H1 (cell line): Measurements from ENCODE around the gene C1orf52. TPM values are rescaled to one million over a fixed set of nuclear protein-coding genes. Genes with fewer than 3 reads are reported as not detected.

Experiments used
- CTCF ChIA-PET: fragments of 300-600 bp; sonication (Branson Sonifier 250); formaldehyde crosslinking; loops from one replicate; lab custom pipeline; 2021; ENCODE audit not compliant: partially characterized antibody; lab: Charles Lee
- POLR2A ChIA-PET: fragments of 300-600 bp; sonication (Branson Sonifier 250); formaldehyde crosslinking; loops from one replicate; lab custom pipeline; 2021; ENCODE audit warnings: inconsistent platforms; ENCODE audit not compliant: partially characterized antibody; lab: Charles Lee
- DNase-seq, 2 experiments: peaks; one replicate each; pipeline versions ENCODE4 v3.0.0 to v3.0.0-alpha.2; 2010 to 2022; ENCODE audit warnings: low spot score in 2 of 2, low read depth in 1 of 2, mixed read lengths in 1 of 2
- FAIRE-seq: peaks from 2 replicates; lab custom pipeline; 2011; peaks lifted over from hg19 to GRCh38; lab: Jason Lieb, UNC
- H2AFZ ChIP-seq: 2 replicates; pipeline ENCODE4 v1.8.1; 2012; ENCODE audit warnings: low read length, inconsistent platforms
- H2AK5ac ChIP-seq: 2 replicates; pipeline ENCODE4 v1.6.1; 2013; ENCODE audit warnings: low read depth, low read length
- H2BK120ac ChIP-seq: replicated peaks from 2 replicates; pipeline ENCODE3; 2013; ENCODE audit warnings: low read depth, low read length, inconsistent platforms
- H2BK12ac ChIP-seq: 2 replicates; pipeline ENCODE4 v1.6.1; 2013; ENCODE audit warnings: low read depth, low read length
- H2BK15ac ChIP-seq: 2 replicates; pipeline ENCODE4 v1.6.1; 2013; ENCODE audit warnings: low read length
- H2BK20ac ChIP-seq: 2 replicates; pipeline ENCODE4 v1.6.1; 2013; ENCODE audit warnings: low read length
- H2BK5ac ChIP-seq: 2 replicates; pipeline ENCODE4 v1.6.1; 2013; ENCODE audit warnings: low read depth, low read length
- H3K14ac ChIP-seq: 2 replicates; pipeline ENCODE4 v1.6.1; 2013; ENCODE audit warnings: inconsistent platforms; ENCODE audit not compliant: insufficient read length
- H3K18ac ChIP-seq: 2 replicates; pipeline ENCODE4 v1.6.1; 2013; ENCODE audit warnings: low read length; ENCODE audit errors: extremely low read depth
- H3K23ac ChIP-seq: 2 replicates; pipeline ENCODE4 v1.6.1; 2013; ENCODE audit warnings: inconsistent platforms; ENCODE audit not compliant: insufficient read length
- H3K23me2 ChIP-seq: 2 replicates; pipeline ENCODE4 v1.6.1; 2013; ENCODE audit warnings: low read depth, low read length
- H3K27ac ChIP-seq: 2 replicates; pipeline ENCODE4 v1.6.1; 2011; ENCODE audit warnings: low read depth, low read length, inconsistent platforms
- H3K27me3 ChIP-seq, 4 experiments: replicated peaks in 1 of 4; 1 replicate in 1 of 4; 2 replicates in 3 of 4; pipeline versions ENCODE4 v1.6.1 to v1.8.1; 2011 to 2013; ENCODE audit warnings: low read length in 3 of 4, mild to moderate bottlenecking in 3 of 4, inconsistent platforms in 2 of 4, mixed read lengths in 2 of 4, moderate library complexity in 1 of 4; ENCODE audit not compliant: control insufficient read depth in 3 of 4, insufficient read depth in 3 of 4; ENCODE audit errors: extremely low read depth in 1 of 4
- H3K36me3 ChIP-seq, 4 experiments: 2 replicates each; pipeline versions ENCODE4 v1.6.1 to v1.8.1; 2011 to 2013; ENCODE audit warnings: mild to moderate bottlenecking in 4 of 4, low read length in 3 of 4, moderate library complexity in 2 of 4, control low read depth in 1 of 4, inconsistent platforms in 1 of 4; ENCODE audit not compliant: insufficient read depth in 4 of 4, control insufficient read depth in 2 of 4
- H3K4ac ChIP-seq: replicated peaks from 2 replicates; pipeline ENCODE3; 2013; ENCODE audit warnings: low read length, low read depth, mixed read lengths, inconsistent platforms; ENCODE audit not compliant: insufficient read length
- H3K4me1 ChIP-seq, 4 experiments: replicated peaks in 1 of 4; 1 replicate in 1 of 4; 2 replicates in 3 of 4; pipeline versions ENCODE4 v1.6.1 to v1.8.1; 2011 to 2013; ENCODE audit warnings: low read length in 3 of 4, inconsistent platforms in 2 of 4, mixed read lengths in 1 of 4; ENCODE audit not compliant: insufficient read depth in 4 of 4, control insufficient read depth in 3 of 4
- H3K4me2 ChIP-seq, 2 experiments: 2 replicates each; pipeline versions ENCODE4 v1.6.1 to v1.8.1; 2011 to 2013; ENCODE audit warnings: low read depth in 2 of 2, low read length in 2 of 2, control low read depth in 1 of 2, inconsistent platforms in 1 of 2, mild to moderate bottlenecking in 1 of 2; ENCODE audit not compliant: insufficient read depth in 1 of 2
- H3K4me3 ChIP-seq, 4 experiments: fragments of 200-600, 300-600 bp in 1 of 4; sonication (generic), shearing (Covaris generic), sonication (Bioruptor Twin) in 1 of 4; 2 replicates each; pipeline versions ENCODE4 v1.5.1 to v1.8.1; 2011 to 2016; ENCODE audit warnings: low read length in 4 of 4, low read depth in 3 of 4, control low read depth in 2 of 4, inconsistent platforms in 2 of 4, mild to moderate bottlenecking in 2 of 4, mixed read lengths in 1 of 4, moderate library complexity in 1 of 4; ENCODE audit not compliant: insufficient read depth in 2 of 4; ENCODE audit errors: extremely low read depth in 1 of 4
- H3K56ac ChIP-seq: replicated peaks from 2 replicates; pipeline ENCODE3; 2013; ENCODE audit warnings: low read depth, mild to moderate bottlenecking, mixed read lengths, low read length, inconsistent platforms; ENCODE audit not compliant: insufficient read length
- H3K79me1 ChIP-seq: 2 replicates; pipeline ENCODE4 v1.6.1; 2013; ENCODE audit warnings: low read depth, low read length, control low read depth
- H3K79me2 ChIP-seq, 2 experiments: 2 replicates each; pipeline versions ENCODE4 v1.6.1 to v1.8.1; 2012 to 2013; ENCODE audit warnings: low read length in 2 of 2, mild to moderate bottlenecking in 2 of 2, inconsistent platforms in 1 of 2; ENCODE audit not compliant: insufficient read depth in 2 of 2, control insufficient read depth in 1 of 2
- H3K9ac ChIP-seq, 4 experiments: replicated peaks in 1 of 4; 1 replicate in 1 of 4; 2 replicates in 3 of 4; pipeline versions ENCODE4 v1.6.1 to v1.8.1; 2011 to 2013; ENCODE audit warnings: low read depth in 3 of 4, low read length in 3 of 4, control low read depth in 2 of 4, mild to moderate bottlenecking in 2 of 4, moderate library complexity in 2 of 4, inconsistent platforms in 1 of 4; ENCODE audit errors: extremely low read depth in 1 of 4
- H3K9me3 ChIP-seq, 2 experiments: 2 replicates each; pipeline versions ENCODE4 v1.6.1 to v1.8.1; 2012 to 2013; ENCODE audit warnings: mild to moderate bottlenecking in 2 of 2, moderate library complexity in 2 of 2, control low read depth in 1 of 2, inconsistent platforms in 1 of 2, low read depth in 1 of 2, low read length in 1 of 2, mixed read lengths in 1 of 2; ENCODE audit not compliant: insufficient read depth in 2 of 2
- H4K20me1 ChIP-seq, 2 experiments: replicated peaks in 1 of 2; 2 replicates each; pipeline versions ENCODE3 to v1.8.1; 2011 to 2013; ENCODE audit warnings: inconsistent platforms in 2 of 2, low read length in 2 of 2, mild to moderate bottlenecking in 1 of 2; ENCODE audit not compliant: insufficient read depth in 2 of 2, control insufficient read depth in 1 of 2
- H4K5ac ChIP-seq: 2 replicates; pipeline ENCODE4 v1.6.1; 2013; ENCODE audit warnings: low read length, low read depth, mixed read lengths, inconsistent platforms; ENCODE audit not compliant: insufficient read length
- H4K8ac ChIP-seq: 2 replicates; pipeline ENCODE4 v1.8.0; 2013; ENCODE audit warnings: mild to moderate bottlenecking, moderate library complexity, low read length, inconsistent platforms; ENCODE audit not compliant: insufficient read depth; ENCODE audit errors: extremely low read depth
- H4K91ac ChIP-seq: replicated peaks from 2 replicates; pipeline ENCODE3; 2013; ENCODE audit warnings: low read length, mixed read lengths, inconsistent platforms; ENCODE audit not compliant: insufficient read length
- KDM4A ChIP-seq: IDR thresholded peaks from one replicate; pipeline ENCODE4 v1.7.1; 2012; ENCODE audit warnings: low read depth, mild to moderate bottlenecking, moderate library complexity, low read length, inconsistent platforms; ENCODE audit not compliant: severe bottlenecking
- WGBS, 2 experiments: shearing (Covaris generic) in 1 of 2; methylation state at CpG; one replicate each; pipeline versions ENCODE4 v1.1.6 to v1.1.7; 2013 to 2015; ENCODE audit warnings: low lambda C conversion rate in 2 of 2, mixed read lengths in 2 of 2, inconsistent platforms in 1 of 2, low coverage in 1 of 2, missing lambda C conversion rate in 1 of 2; ENCODE audit not compliant: insufficient replicate concordance in 2 of 2, insufficient coverage in 1 of 2, insufficient read length in 1 of 2; ENCODE audit errors: extremely low coverage in 1 of 2, missing lambda C conversion rate in 1 of 2; 5-methylcytosine and 5-hydroxymethylcytosine counted together
- polyA plus RNA-seq, 7 experiments: library from polyadenylated mRNA; depleted of rRNA in 3 of 7; stranded (reverse) in 5 of 7; unstranded in 2 of 7; fragments of >200 nt in 5 of 7; fragments of 200-250 nt in 2 of 7; gene quantifications; 1 replicate in 5 of 7; 2 replicates in 1 of 7; 4 replicates in 1 of 7; pipeline versions ENCODE4 v1.2.1 to v1.2.3, GENCODE V29; 2011 to 2013; ENCODE audit warnings: missing spikeins in 2 of 7, mixed read lengths in 2 of 7
- total RNA-seq: library from RNA; stranded (reverse); fragmentation: NEBNext Ultra II Directional; extraction: Animal tissue kit (Norgen Biotek cat#: 25700); gene quantifications from 2 replicates; pipeline ENCODE4 v1.2.1, GENCODE V29; 2021

Gene C1orf52
- total and polyA plus RNA-seq, 2 of the 8 experiments (the other 6 are each of a cell fraction or from before 2014, with no cell fraction given): 29.2 to 39.1 TPM

DNA sequence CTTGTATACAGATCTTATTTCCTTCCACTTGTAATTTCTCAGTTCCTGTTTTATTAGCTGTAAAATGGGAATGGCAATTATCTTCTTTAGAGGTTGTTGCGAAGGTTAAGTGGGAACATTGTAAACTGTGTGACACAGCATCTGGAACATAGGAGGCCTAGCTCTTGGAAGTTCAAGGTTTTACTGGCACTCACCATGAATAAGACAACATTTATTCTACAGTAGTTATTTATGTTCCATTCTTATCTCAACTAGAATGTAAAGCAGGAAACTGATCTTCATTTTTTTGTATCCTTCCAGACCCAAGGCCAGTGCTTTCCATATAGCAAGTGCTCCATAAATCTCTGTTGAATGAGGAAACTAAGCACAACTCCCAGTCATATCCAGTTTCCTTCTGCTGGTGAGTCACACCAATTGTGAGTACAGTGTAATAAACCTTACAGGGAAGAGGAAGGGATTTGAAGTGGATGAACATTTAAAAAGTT, 15.5 kb upstream of the C1orf52 start:
- peaks cover 0 to 6% (median 0%) of the 10 kb centered on the region in 4 experiments; a peak in 1 of 7 replicates for H3K4me1 ChIP-seq
- no peak overlapping the region for H2BK12ac ChIP-seq
- H4K20me1 ChIP-seq: peaks cover 2% of the 10 kb centered on the region in 2 experiments
- DNase-seq (no peak), FAIRE-seq (no peak)
- H3K27ac ChIP-seq: peak overlapping the region; percentile 84; the same call in 1 of the 2 replicates
- 0 out of 2 replicates have a peak, but pooled peaks cover 2% of the 10 kb centered on the region for H3K79me1 ChIP-seq
- no peak overlapping the region for H4K91ac ChIP-seq
- no peak overlapping the region for H3K23ac ChIP-seq
- peaks cover 7% of the 10 kb centered on the region for H3K23me2 ChIP-seq
- peaks cover 9 to 46% of the 10 kb centered on the region in 2 experiments for H3K79me2 ChIP-seq
- H2BK15ac ChIP-seq: no peak overlapping the region
- WGBS, 2 experiments: 91% methylated on average over 1 of the region's 1 CpG; no CpG with 5 or more reads in 1 of the 2 experiments
- H3K4ac ChIP-seq: no peak overlapping the region
- no peaks in the 10 kb centered on the region for H3K9me3 ChIP-seq
- TF ChIP-seq KDM4A: no peak
- no peak overlapping the region for H2BK5ac ChIP-seq
- ChIA-PET POLR2A (interaction anchor here (0.7 to 2.1 kb wide), 3 partner anchors 11 to 226 kb away, joined by 3 to 11 read pairs (median 4); partner anchors contain the start of gene C1orf52), CTCF (interaction anchor here (3.0 to 9.5 kb wide), 2 partner anchors 14 to 20 kb away, joined by 11 to 65 read pairs; partner anchors contain the start of gene C1orf52)
- H2BK120ac ChIP-seq: no peak overlapping the region
- H3K14ac ChIP-seq: no peak overlapping the region
- H3K9ac ChIP-seq: peak overlapping the region in 1 of 4 experiments; percentile 88; a peak in 4 of 7 replicates
- peak overlapping the region; percentile 81 to 99 (median 91); a peak in 6 of 8 replicates for H3K4me3 ChIP-seq
- H3K56ac ChIP-seq: no peak overlapping the region
- peak overlapping the region; percentile 66 to 86 for H3K4me2 ChIP-seq
- H2AFZ ChIP-seq: no peak overlapping the region
- H2BK20ac ChIP-seq: no peak overlapping the region
- peaks cover 0 to 13% (median 5%) of the 10 kb centered on the region in 4 experiments; a peak in 5 of 8 replicates for H3K36me3 ChIP-seq
- H3K18ac ChIP-seq: no peak overlapping the region
- H4K8ac ChIP-seq: no peak overlapping the region
- no peaks in the 10 kb centered on the region for H3K27me3 ChIP-seq
- H4K5ac ChIP-seq: no peak overlapping the region
- H2AK5ac ChIP-seq: no peak overlapping the region
